GM18498 (cell line): Measurements from ENCODE around the gene FRS3.

ENCODE experiments used
- ATAC-seq: cut with Tn5 transposase; IDR thresholded peaks from one replicate; pipeline ENCODE4 v1.9.1; 2021; ENCODE audit warnings: mild to moderate bottlenecking, moderate library complexity; ENCODE audit not compliant: unreplicated experiment

The FRS3 gene

DNA sequence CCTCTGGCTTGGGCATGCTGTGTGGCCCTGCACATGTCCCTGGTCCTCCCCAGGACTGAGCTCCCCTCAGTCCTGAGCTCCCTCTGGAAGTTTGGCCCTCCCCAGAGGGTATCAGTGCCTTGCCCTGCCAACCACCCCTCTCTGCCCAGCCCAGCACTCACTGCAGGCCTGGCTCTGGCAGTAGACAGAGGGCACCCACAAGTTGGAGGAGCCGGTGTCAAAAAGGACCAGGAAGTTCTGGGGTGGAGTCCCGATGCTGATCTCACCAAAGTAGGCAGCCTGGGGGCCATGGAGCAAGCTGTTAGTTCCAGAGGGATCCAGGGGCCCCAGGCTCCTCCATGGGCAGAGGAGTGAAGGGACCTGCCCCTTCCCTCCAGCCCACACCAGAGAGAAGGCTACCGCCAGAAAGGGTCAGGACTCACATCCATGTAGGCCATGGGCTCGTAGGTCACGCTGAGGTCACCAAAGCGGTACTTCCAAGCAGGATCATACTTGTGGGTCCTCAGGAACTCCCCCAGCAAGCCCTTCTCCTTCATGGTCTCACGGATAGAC, 35.4 kb downstream of the FRS3 start:
- ATAC-seq = no peak

GRCh38 chr6:41743406-41744235, 36.1 kb downstream of the FRS3 start:
- no peak for ATAC-seq

DNA sequence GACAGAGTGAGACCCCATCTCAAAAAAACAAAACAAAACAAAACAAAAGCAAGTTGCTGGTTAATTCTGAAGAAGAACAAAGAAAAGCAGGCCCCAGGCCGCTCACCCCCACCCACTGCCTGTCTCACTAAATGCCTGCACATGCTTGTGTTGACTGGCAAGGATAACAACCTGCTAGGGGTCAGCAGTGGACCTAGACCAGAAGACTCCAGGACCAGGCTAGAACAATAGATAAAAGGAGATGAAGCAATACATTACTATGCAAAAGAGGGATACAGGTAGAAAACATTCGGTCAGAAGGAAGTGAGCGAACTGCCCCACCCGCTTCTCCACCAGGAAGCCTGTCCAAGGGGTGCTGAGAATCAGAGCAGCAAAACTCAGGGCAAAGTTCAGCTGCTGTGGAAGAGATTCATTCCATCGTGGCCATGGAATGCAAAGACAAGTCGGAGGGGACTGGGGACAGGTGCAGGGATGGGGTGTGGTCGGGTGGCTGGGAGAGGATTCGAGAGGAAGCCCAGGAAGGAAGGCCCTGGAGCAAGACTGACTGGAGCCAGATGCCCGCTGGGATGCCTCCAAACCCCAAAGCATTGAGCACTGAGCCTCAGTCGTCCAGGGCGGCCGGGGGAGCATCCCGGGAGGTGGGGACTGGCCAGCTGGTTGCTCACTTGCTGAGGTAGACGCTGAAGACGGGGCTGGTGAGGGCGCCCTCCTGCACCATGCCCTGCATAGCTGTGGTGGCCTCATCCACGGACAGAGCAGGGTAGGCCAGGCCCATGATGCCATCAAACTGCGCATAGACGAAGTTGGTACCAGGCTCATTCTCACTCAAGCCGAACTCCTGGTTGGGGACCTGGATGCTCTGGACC, 37.8 kb downstream of the FRS3 start:
- ATAC-seq = no peak

DNA sequence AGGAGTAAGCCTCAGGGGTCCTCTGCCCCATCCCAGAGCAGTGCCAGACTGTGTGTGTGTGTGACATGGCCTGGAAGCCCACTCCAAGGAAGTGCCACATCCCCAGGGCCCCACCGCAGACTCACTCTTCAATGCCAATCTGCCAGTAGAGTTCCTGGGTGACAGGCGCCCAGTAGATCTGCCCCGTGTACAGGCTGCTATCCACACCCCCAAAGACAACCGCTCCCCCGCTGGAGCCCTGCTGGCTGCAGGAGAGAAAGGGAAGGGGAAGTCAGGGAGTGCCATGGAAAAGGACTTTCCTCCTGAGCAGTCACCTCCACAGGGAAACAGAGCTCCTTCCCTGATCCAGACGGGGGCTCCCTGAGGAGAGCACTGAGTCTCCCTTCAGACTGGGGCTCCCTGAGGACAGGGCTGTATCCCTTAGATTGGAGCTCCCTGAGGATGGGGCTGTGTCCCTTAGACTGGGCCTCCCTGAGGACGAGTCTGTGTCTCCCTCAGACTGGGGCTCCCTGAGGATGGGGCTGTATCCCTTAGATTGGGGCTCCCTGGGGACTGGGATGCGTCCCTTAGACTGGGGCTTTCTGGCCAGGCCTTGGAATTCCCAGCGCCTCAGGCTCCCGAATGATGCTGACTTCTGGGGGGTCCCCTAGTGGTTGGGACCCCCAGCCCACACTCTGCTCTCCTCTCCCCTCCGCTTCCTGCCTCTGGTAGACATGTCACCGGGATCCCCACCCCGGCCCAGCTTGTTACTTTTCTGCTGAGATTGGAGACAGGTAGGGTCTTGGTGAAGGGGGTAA, 39.1 kb downstream of the FRS3 start:
- no peak for ATAC-seq

DNA sequence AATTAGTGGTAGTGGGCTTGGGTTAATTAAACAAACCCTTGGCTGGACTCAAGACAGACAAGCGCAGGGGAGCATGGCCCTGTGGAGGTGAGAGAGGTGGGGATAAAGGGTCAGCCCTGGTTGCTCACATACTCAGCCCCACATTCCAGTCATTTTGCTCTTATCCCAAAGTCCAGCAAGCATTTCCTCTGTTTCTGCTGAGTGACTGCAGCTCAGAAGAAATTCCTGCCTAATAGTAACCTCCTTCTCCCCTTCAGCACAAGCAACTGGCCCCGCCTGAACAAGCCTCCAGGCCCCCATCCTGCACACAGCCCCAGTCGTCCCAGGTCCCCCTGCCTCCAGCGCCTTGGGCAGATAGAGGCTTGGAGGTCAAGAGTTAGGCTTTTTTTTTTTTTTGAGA, 40.7 kb downstream of the FRS3 start:
- ATAC-seq = no peak

- no peak for ATAC-seq
These were observed 42.0 kb downstream of the FRS3 start for GRCh38 chr6:41737591-41738130.

DNA sequence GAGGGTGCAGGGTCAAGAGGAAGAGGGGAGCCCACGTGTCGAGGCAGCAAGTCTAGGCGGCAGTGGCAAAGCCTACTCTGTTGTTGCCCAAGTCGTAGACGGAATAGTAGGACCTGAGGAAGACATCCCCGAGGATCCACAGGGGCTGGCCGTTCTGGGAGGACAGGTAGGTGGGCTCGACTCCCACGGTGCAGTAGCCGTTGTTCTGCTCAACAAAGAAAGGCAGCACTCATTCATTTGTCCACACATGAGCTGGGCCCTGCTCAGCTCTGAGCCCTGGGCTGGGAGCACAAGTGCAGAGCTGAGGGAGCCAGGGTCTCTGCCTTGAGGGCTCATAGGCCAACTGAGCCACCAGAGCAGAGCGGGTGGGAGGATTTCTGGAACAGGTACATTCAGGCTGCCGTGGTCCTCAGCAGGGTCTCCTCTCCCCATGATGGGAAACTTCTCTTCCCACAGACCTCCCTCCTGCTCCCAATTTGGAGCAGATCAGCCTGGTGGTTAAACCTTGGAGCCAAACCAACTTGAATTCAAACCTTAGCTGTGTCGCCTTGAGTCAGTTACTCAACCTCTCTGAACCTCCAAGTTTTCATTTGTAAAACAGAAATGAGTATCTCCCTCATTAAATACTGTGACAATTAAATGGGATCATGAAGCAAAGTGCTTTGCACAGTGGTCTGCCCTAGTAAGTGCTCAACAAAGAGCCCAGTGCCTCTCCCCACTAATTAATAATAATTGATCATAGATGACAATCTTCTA, 42.7 kb downstream of the FRS3 start:
- no peak for ATAC-seq

- no peak for ATAC-seq
These were observed 43.4 kb downstream of the FRS3 start for GRCh38 chr6:41736186-41736733.

- peak; percentile 51 for ATAC-seq
These were observed 44.1 kb downstream of the FRS3 start, which contains the start of gene TFEB for GRCh38 chr6:41735427-41736185. TSS of gene TFEB (minus strand) at chr6:41735608. CDS start at chr6:41691213, 44,395 bp downstream.

GRCh38 chr6:41734666-41735426, 44.9 kb downstream of the FRS3 start:
- ATAC-seq = peak; percentile 30

- ATAC-seq = peak; percentile 62
These were observed 45.7 kb downstream of the FRS3 start for GRCh38 chr6:41733707-41734665.

DNA sequence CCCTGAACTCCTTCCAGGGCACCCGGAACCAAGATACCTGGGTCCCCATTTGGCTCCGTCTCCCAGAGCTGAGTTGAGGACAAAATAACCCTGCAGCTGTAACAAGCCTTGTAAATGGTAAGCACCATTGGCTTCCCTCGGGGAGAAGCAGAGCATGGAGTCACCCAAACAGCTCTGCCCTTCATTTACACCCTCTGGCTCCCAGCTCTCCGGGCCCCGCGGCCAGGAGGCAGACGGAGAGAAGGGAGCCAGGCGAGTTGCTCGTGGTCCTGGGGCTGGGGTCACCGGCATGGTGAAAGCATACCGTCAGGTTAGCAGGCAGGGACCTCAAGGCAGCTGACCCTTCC, 46.4 kb downstream of the FRS3 start:
- no peak for ATAC-seq

DNA sequence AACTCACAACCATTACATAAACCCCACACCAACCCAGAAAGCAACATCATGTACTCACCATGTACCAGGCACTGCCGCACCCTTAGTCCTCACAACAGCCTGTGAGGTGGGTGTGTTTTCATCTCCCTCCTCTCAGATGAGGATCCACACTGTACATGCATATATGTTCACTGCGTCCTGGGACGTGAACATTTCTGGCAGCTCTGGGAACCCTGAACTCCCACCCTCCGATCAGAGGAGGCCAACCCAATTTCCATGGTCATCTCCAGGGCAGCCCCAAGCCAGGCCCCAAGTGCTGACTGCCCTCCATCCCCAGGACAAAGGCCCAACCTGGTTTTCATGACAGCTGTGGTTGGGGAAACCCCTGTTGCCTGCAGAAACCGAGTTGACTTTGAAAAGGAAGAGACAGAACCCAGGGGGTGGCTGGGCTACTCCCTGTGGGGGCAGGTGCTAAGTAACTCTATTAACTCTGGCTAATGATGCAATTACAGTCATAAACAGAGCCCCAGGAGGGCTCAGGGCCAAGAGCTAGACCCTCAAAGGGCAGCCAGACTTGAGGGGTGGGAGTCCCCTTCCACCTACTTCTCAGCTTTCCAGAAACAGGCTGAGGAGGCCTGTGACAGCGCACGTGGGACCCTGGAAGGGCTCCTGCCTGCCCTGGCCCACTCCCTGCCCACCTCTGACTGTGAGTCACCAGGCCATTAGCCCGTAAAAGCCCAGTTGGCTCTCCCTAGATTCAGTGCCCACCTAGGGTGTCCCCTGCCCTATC, 46.9 kb downstream of the FRS3 start:
- peak; percentile 34 for ATAC-seq

DNA sequence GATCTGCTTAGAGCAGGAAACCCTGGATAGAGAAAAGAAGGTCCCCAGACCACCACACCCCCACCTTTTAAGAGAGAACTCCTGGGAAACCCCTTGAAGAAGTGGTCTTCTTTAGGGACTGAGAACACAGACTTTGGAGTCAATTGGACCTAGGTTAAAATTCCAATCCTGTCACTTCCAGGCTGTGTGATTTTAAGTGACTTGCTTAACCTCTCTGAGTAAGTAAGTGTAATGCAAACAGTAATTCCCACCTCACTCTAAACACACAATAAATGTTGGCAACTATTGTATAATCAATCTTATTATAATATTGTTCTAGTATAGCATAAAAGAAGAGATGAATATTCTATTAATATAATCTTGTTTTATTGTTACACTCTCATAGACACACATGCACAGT, 47.6 kb downstream of the FRS3 start:
- ATAC-seq = no peak

GRCh38 chr6:41731561-41732086, 48.1 kb downstream of the FRS3 start:
- no peak for ATAC-seq
